Tibial artery (tissue), 4 donors: ENCODE results near the gene LRCOL1.

Experiments
- DNase-seq, 2 donors: peaks; one replicate each; pipeline ENCODE4 v3.0.0-alpha.2; 2019
- H3K27ac ChIP-seq, 2 donors: fragments of 200-600 bp; sonication (generic) in 1 of 2; 1 replicate in 1 of 2; 2 replicates in 1 of 2; pipeline ENCODE4 v1.5.1; 2018 to 2019; ENCODE audit warnings: mild to moderate bottlenecking in 1 of 2
- H3K27me3 ChIP-seq, 2 donors: fragments of 200-600 bp; sonication (generic) in 1 of 2; one replicate each; pipeline versions ENCODE4 v1.5.1 to v1.6.0; 2016 to 2019
- H3K36me3 ChIP-seq, 3 donors: fragments of 200-600 bp; sonication (generic) in 2 of 3; one replicate each; pipeline ENCODE4 v1.5.1; 2016 to 2019; ENCODE audit warnings: mild to moderate bottlenecking in 2 of 3
- H3K4me1 ChIP-seq, 4 donors: fragments of 200-600 bp; sonication (generic) in 2 of 4; 1 replicate in 3 of 4; 2 replicates in 1 of 4; pipeline ENCODE4 v1.5.1; 2016 to 2019
- H3K4me3 ChIP-seq, 2 donors: fragments of 200-600 bp; sonication (generic) in 1 of 2; 1 replicate in 1 of 2; 2 replicates in 1 of 2; pipeline ENCODE4 v1.5.1; 2018 to 2019; ENCODE audit warnings: mild to moderate bottlenecking in 2 of 2
- H3K9me3 ChIP-seq, 3 donors: fragments of 200-600 bp; sonication (generic) in 1 of 3; one replicate each; pipeline ENCODE4 v1.5.1; 2016 to 2019
- intact Hi-C: fragments of 100-400 bp; cut with DNase I; formaldehyde crosslinking; loops from one replicate; pipeline ENCODE4 v1.15.0; 2023; ENCODE audit warnings: low total_unique reads
- TF ChIP-seq, protein P1 (sequence below), 2 experiments: fragments of 200-600 bp in 1 of 2; fragments of 450-650 bp in 1 of 2; IDR thresholded peaks; one replicate each; pipeline ENCODE4 v1.5.1; 2017 to 2019; ENCODE audit warnings: antibody characterized with exemption in 2 of 2, mild to moderate bottlenecking in 1 of 2, moderate library complexity in 1 of 2

LRCOL1 gene

DNA sequence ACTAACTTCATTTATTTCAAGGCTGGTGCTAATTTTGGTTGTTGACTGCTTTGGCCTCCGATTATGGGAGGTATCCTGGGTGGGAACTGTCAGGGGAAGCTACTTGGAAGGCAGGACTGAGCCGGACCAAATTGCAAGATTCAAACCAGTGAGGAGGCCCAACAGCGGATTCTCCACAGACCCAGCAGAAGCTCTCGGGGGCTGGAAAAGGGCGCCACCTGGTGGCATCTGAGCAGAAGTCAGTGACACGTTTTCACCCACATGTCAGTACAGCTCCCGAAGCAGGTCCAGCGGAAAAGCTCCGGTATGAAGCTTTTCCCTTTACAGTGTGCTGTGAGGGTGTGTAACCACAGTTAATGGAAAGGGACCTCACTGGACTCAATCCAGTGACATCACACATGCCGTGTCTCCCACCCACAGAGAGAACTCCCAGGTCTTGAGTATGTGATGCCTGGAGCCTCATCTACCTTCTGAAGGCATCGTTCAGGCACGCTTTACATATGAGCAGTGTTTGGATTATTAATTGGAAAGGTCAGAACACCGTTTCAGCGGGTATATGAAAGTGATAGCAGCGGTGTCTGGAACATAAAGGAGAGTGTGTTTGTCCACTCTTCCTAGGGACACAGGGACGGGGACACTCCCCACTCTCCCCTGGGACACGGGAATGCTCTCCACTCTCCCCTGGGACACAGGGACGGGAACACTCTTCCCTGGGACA lies 4.6 kb upstream of the LRCOL1 start:
- H3K36me3 ChIP-seq, result peaks cover 0 to 9% (median 0%) of the 10 kb centered on the region in 3 donors
- peaks cover 0 to 23% (median 9%) of the 10 kb centered on the region in 4 donors for H3K4me1 ChIP-seq
- no peak overlapping the region for H3K4me3 ChIP-seq
- TF ChIP-seq, protein P1, sequence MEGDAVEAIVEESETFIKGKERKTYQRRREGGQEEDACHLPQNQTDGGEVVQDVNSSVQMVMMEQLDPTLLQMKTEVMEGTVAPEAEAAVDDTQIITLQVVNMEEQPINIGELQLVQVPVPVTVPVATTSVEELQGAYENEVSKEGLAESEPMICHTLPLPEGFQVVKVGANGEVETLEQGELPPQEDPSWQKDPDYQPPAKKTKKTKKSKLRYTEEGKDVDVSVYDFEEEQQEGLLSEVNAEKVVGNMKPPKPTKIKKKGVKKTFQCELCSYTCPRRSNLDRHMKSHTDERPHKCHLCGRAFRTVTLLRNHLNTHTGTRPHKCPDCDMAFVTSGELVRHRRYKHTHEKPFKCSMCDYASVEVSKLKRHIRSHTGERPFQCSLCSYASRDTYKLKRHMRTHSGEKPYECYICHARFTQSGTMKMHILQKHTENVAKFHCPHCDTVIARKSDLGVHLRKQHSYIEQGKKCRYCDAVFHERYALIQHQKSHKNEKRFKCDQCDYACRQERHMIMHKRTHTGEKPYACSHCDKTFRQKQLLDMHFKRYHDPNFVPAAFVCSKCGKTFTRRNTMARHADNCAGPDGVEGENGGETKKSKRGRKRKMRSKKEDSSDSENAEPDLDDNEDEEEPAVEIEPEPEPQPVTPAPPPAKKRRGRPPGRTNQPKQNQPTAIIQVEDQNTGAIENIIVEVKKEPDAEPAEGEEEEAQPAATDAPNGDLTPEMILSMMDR (IDR thresholded peaks at IDR 0.05), result peak; percentile 83 to 90
- DNase-seq, result peak; percentile 72 to 87
- peaks cover 0 to 32% (median 19%) of the 10 kb centered on the region in 3 donors for H3K9me3 ChIP-seq
- H3K27ac ChIP-seq, result no peak overlapping the region
- H3K27me3 ChIP-seq, result peaks cover 14 to 67% of the 10 kb centered on the region in 2 donors
- intact Hi-C loops, result loop anchor here (1.0 to 5.0 kb wide), 2 partner anchors 203 to 461 kb away; no protein-coding TSS in a partner anchor

DNA sequence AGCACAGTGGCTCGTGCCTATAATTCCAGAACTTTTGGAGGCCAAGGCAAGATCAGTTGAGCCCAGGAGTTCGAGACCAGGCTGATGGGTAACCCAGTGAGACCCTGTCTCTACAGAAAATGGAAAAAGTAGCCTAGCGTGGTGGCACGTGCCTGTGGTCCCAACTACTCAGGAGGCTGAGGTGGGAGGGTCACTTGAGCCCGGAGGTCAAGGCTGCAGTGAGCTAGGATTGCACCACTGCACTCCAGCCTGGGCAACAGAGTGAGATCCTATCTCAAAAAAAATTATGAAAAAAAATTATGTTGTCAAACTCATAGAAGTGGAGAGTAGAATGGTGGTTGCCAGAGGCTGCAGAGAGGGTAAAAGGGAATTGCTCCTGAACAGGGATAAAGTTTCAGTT lies 3.6 kb upstream of the LRCOL1 start:
- H3K9me3 ChIP-seq, result peaks cover 0 to 32% (median 19%) of the 10 kb centered on the region in 3 donors
- no peak overlapping the region for H3K27ac ChIP-seq
- TF ChIP-seq, protein P1 (IDR thresholded peaks at IDR 0.05), result no peak
- intact Hi-C loops, result loop anchor here (5.0 kb wide), 1 partner anchor 202 kb away; no protein-coding TSS in a partner anchor
- H3K4me3 ChIP-seq, result no peak overlapping the region
- H3K27me3 ChIP-seq, result peaks cover 11 to 67% of the 10 kb centered on the region in 2 donors
- H3K4me1 ChIP-seq, result peaks cover 0 to 20% (median 11%) of the 10 kb centered on the region in 4 donors
- no peak for DNase-seq
- H3K36me3 ChIP-seq, result peaks cover 0 to 9% (median 0%) of the 10 kb centered on the region in 3 donors

GRCh38 chr12:132611620-132612019 lies 1.2 kb upstream of the LRCOL1 start:
- Histone ChIP-seq H3K27ac (no peak overlapping the region), H3K27me3 (peaks cover 7 to 68% of the 10 kb centered on the region in 2 donors), H3K4me3 (no peak overlapping the region), H3K9me3 (peaks cover 0 to 21% (median 11%) of the 10 kb centered on the region in 3 donors), H3K4me1 (peaks cover 0 to 9% (median 7%) of the 10 kb centered on the region in 4 donors), H3K36me3 (peaks cover 0 to 3% (median 0%) of the 10 kb centered on the region in 3 donors)
- TF ChIP-seq, protein P1 (IDR thresholded peaks at IDR 0.05), result no peak
- intact Hi-C loops, result loop anchor here (5.0 kb wide), 1 partner anchor 199 kb away; no protein-coding TSS in a partner anchor
- no peak for DNase-seq

GRCh38 chr12:132610866-132611602 lies 652 bp upstream of the LRCOL1 start:
- no peaks in the 10 kb centered on the region for H3K36me3 ChIP-seq
- intact Hi-C loops, result loop anchor here (5.0 kb wide), 1 partner anchor 199 kb away; no protein-coding TSS in a partner anchor

More at GRCh38 chr12:132610866-132611602, 652 bp upstream of the LRCOL1 start:
- Histone ChIP-seq H3K4me1 (peaks cover 0 to 9% (median 7%) of the 10 kb centered on the region in 4 donors), H3K4me3 (no peak overlapping the region), H3K9me3 (peaks cover 0 to 15% (median 6%) of the 10 kb centered on the region in 3 donors), H3K27me3 (peaks cover 4 to 68% of the 10 kb centered on the region in 2 donors), H3K27ac (no peak overlapping the region)
- no peak for DNase-seq
- TF ChIP-seq, protein P1 (IDR thresholded peaks at IDR 0.05), result no peak
